Muscle layer of duodenum (tissue), 2 donors: ENCODE data around the gene LPAR1.
"Not testable (repeated sequence)": the region's sequence is repeated elsewhere in the genome, so short reads cannot be mapped to it uniquely, and the experiment has no call there.

ENCODE experiments used
- H3K27ac ChIP-seq: one replicate; pipeline ENCODE4 v1.7.0; 2013; ENCODE audit warnings: mild to moderate bottlenecking, low read length
- H3K27me3 ChIP-seq: one replicate; pipeline ENCODE4 v1.7.0; 2013; ENCODE audit warnings: low read depth, mild to moderate bottlenecking, control low read depth, low read length
- H3K36me3 ChIP-seq, 2 donors: one replicate each; pipeline ENCODE4 v1.7.0; 2013; ENCODE audit warnings: low read length in 2 of 2, control low read depth in 1 of 2, mild to moderate bottlenecking in 1 of 2; ENCODE audit not compliant: insufficient read depth in 2 of 2, control insufficient read depth in 1 of 2
- H3K4me1 ChIP-seq, 2 donors: one replicate each; pipeline ENCODE4 v1.7.0; 2013; ENCODE audit warnings: low read length in 2 of 2, mild to moderate bottlenecking in 2 of 2, control low read depth in 1 of 2, moderate library complexity in 1 of 2; ENCODE audit not compliant: insufficient read depth in 2 of 2, control insufficient read depth in 1 of 2
- H3K4me3 ChIP-seq, 2 donors: one replicate each; pipeline ENCODE4 v1.7.0; 2013; ENCODE audit warnings: low read length in 2 of 2, low read depth in 1 of 2, mild to moderate bottlenecking in 1 of 2
- H3K9me3 ChIP-seq, 2 donors: one replicate each; pipeline ENCODE4 v1.7.0; 2013; ENCODE audit warnings: low read length in 2 of 2, control low read depth in 1 of 2, mild to moderate bottlenecking in 1 of 2; ENCODE audit not compliant: control insufficient read depth in 1 of 2
- donor health status: healthy.

LPAR1 gene

GRCh38 chr9:110861370-110862110 lies 176.7 kb downstream of the LPAR1 start:
- H3K27ac ChIP-seq, H3K9me3 ChIP-seq, H3K4me1 ChIP-seq, H3K4me3 ChIP-seq, H3K36me3 ChIP-seq, H3K27me3 ChIP-seq: not testable (repeated sequence)

GRCh38 chr9:110856772-110857171 lies 181.5 kb downstream of the LPAR1 start:
- H3K4me3 ChIP-seq: no peak overlapping the region
- no peaks in the 10 kb centered on the region for H3K27me3 ChIP-seq
- no peak overlapping the region for H3K27ac ChIP-seq
- H3K36me3 ChIP-seq: no peaks in the 10 kb centered on the region
- H3K9me3 ChIP-seq: peaks cover 8 to 10% of the 10 kb centered on the region in 2 donors
- no peaks in the 10 kb centered on the region for H3K4me1 ChIP-seq

DNA sequence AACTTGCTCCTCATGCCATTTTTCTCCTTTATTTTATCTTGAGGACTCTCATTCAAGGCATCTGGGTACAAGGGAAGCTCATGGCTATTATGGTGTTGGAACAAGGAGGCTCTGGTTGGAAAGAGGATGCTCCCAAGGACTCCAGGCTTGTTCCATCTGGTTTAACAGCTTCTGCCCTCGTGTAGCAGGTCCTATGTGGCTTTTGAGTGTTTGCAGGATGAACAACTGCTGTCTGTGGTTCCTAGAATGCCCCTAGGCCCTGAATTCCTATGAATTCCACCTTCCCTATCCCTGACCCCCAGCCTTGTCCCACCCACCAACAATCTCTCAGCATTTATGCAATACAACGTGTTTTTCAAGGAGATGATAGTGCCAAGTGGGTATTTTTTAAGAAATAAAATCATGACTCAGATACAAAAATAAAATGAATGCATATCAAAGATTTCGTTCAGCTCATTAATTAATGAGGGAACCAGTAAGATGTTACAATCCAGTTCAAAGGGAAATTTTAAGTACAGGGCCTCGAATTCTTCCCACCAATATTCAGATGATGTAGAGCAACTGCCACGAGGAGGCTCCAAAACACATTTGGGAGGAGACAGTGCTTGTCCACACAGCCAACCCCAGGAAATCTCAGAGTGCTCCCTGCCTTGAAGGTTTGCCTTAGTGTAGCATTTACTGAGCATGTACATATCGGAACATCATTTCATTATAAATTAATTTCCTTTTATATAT lies 187.7 kb downstream of the LPAR1 start:
- H3K27ac ChIP-seq: no peak overlapping the region
- no peaks in the 10 kb centered on the region for H3K4me1 ChIP-seq

DNA sequence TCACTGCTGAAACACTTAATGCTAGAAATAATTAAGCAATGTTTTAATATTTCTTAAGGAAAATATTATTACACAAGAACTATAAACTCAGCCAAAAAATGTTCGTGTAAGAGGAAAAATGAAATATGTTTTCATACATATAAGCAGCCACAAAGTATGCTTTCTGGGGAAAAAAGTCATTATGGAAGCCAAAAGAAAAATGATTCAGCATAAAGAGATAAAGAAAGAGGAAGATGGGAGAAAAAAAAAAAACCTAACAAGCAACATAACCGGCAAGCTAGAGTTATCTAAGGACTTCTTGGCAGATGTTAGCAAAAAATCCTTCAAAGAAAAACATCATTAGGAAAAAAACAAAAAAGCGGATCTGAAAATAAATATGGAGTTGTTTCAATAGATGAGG lies 190.6 kb downstream of the LPAR1 start:
- Histone ChIP-seq H3K36me3 (no peaks in the 10 kb centered on the region), H3K27ac (peak overlapping the region; percentile 9), H3K27me3 (no peaks in the 10 kb centered on the region), H3K4me1 (no peaks in the 10 kb centered on the region), H3K4me3 (no peak overlapping the region), H3K9me3 (no peaks in the 10 kb centered on the region)

More for the DNA sequence above, 187.7 kb downstream of the LPAR1 start:
- Histone ChIP-seq H3K36me3 (no peaks in the 10 kb centered on the region), H3K27me3 (no peaks in the 10 kb centered on the region), H3K4me3 (no peak overlapping the region), H3K9me3 (peaks cover 6 to 8% of the 10 kb centered on the region in 2 donors)

- Histone ChIP-seq H3K27me3 (no peaks in the 10 kb centered on the region), H3K36me3 (no peaks in the 10 kb centered on the region), H3K4me1 (no peaks in the 10 kb centered on the region), H3K27ac (no peak overlapping the region), H3K9me3 (no peaks in the 10 kb centered on the region), H3K4me3 (no peak overlapping the region)
Measured at GRCh38 chr9:110846215-110846614, 192.1 kb downstream of the LPAR1 start.

GRCh38 chr9:110844121-110844520 lies 194.1 kb downstream of the LPAR1 start:
- Histone ChIP-seq H3K27ac (no peak overlapping the region), H3K4me3 (no peak overlapping the region), H3K27me3 (no peaks in the 10 kb centered on the region), H3K4me1 (no peaks in the 10 kb centered on the region), H3K9me3 (no peaks in the 10 kb centered on the region), H3K36me3 (no peaks in the 10 kb centered on the region)

- no peaks in the 10 kb centered on the region for H3K9me3 ChIP-seq
- H3K36me3 ChIP-seq: no peaks in the 10 kb centered on the region
- H3K4me3 ChIP-seq: no peak overlapping the region
- no peaks in the 10 kb centered on the region for H3K4me1 ChIP-seq
- H3K27ac ChIP-seq: no peak overlapping the region
- H3K27me3 ChIP-seq: no peaks in the 10 kb centered on the region
Measured at GRCh38 chr9:110842986-110843385, 195.3 kb downstream of the LPAR1 start.

DNA sequence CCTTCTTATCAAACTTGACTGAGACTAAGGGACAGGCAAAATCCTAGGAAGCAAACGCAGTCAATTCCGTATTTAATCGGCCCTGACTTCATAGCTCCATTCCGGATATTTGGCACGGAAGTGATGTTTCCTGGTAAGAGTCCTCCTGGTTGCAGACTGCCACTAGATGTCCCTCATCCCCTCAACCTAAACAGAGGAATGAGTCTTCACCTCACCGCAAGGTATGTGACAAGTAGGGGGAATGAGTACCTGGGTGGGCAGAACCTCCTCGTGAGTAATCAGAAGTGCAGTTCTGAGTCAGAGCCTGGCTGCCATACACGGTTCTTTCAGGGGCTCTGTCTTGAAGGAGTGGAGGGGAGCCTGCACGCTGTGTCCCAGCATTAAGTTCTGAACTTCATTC lies 196.1 kb downstream of the LPAR1 start:
- no peak overlapping the region for H3K4me3 ChIP-seq
- no peaks in the 10 kb centered on the region for H3K4me1 ChIP-seq
- no peak overlapping the region for H3K27ac ChIP-seq
- no peaks in the 10 kb centered on the region for H3K36me3 ChIP-seq
- no peaks in the 10 kb centered on the region for H3K9me3 ChIP-seq
- H3K27me3 ChIP-seq: no peaks in the 10 kb centered on the region

DNA sequence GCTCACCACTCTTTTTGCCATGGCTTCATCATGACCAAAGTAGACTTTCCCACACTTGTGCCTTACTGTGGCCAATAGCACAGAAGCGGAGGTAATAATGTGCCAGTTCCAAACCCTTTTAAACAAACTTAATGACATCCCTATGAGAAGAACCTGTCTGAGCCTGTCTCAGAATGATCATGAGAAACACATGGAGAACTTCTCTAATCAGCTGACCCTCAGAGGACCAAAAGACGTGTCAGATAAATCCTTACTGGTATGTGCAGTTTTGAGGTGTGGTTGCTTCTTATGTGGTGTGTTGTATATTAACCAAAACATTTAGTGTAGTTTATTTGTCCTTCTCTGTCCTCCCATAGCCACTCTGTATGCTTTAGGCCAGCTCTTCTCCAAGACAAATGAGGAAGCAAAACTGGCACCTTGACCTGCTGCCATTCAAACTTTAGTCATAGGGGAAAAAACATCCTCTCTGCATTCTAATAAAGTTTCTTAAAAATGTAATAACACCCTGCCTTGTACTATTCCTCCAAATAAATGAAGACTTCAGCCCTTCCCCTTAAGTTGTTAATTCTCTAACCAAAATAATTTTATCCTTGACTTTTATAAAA lies 200.8 kb downstream of the LPAR1 start:
- Histone ChIP-seq H3K4me1 (no peaks in the 10 kb centered on the region), H3K36me3 (no peaks in the 10 kb centered on the region), H3K27me3 (no peaks in the 10 kb centered on the region), H3K4me3 (no peak overlapping the region), H3K27ac (no peak overlapping the region), H3K9me3 (no peaks in the 10 kb centered on the region)

DNA sequence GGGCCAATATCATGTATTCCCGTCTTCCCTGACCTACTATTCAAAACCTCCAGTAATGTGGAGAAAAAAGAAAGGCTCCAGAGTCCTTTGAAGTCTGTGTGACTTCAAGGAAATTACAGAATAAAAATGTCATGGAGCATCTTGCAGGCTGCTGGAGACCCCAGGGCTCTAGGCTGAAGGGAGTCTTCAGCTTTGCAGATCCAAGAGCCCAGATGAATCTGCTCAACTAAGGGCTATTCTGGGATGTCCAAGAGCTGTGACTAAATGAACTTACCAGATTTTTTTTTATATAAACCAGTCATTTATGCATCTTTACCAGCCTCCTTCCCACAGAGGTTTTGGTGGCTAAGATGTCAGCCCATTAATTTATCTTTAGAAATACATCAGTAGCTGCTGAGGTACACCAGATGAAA lies 202.4 kb downstream of the LPAR1 start:
- no peaks in the 10 kb centered on the region for H3K4me1 ChIP-seq
- H3K36me3 ChIP-seq: no peaks in the 10 kb centered on the region
- no peaks in the 10 kb centered on the region for H3K27me3 ChIP-seq
- H3K9me3 ChIP-seq: no peaks in the 10 kb centered on the region
- no peak overlapping the region for H3K27ac ChIP-seq
- H3K4me3 ChIP-seq: no peak overlapping the region

- no peaks in the 10 kb centered on the region for H3K27me3 ChIP-seq
Measured at GRCh38 chr9:110835404-110835803, 202.9 kb downstream of the LPAR1 start.

More at GRCh38 chr9:110835404-110835803, 202.9 kb downstream of the LPAR1 start:
- H3K4me1 ChIP-seq: no peaks in the 10 kb centered on the region
- no peak overlapping the region for H3K4me3 ChIP-seq
- no peaks in the 10 kb centered on the region for H3K9me3 ChIP-seq
- H3K36me3 ChIP-seq: no peaks in the 10 kb centered on the region
- no peak overlapping the region for H3K27ac ChIP-seq
